Cardiac muscle cell (in vitro differentiated cells and primary cell): ENCODE results near the gene ADAMTSL2. TPM values are rescaled to one million over a fixed set of nuclear protein-coding genes. Genes with fewer than 3 reads are reported as not detected.

Experiments
- DNase-seq, 2 donors: peaks; one replicate each; pipeline versions ENCODE4 v3.0.0 to v3.0.0-alpha.2; 2010 to 2017; ENCODE audit warnings: low read depth in 1 of 2, low spot score in 1 of 2
- H3K27ac ChIP-seq: fragments of 200-600 bp; sonication (generic); 2 replicates; pipeline ENCODE4 v1.5.1; 2016
- H3K27me3 ChIP-seq: fragments of 200-600 bp; sonication (generic); 2 replicates; pipeline ENCODE4 v1.6.0; 2016; ENCODE audit warnings: control low read depth
- H3K36me3 ChIP-seq: fragments of 200-600 bp; sonication (generic); 2 replicates; pipeline ENCODE4 v1.5.1; 2016; ENCODE audit warnings: control low read depth
- H3K4me1 ChIP-seq: fragments of 200-600 bp; sonication (generic); 2 replicates; pipeline ENCODE4 v1.8.1; 2017; ENCODE audit warnings: low read depth, mild to moderate bottlenecking, mixed run types
- H3K4me3 ChIP-seq: fragments of 200-600 bp; sonication (generic); 2 replicates; pipeline ENCODE4 v1.5.1; 2016; ENCODE audit warnings: mild to moderate bottlenecking
- H3K9me3 ChIP-seq: fragments of 200-600 bp; sonication (generic); 2 replicates; pipeline ENCODE4 v1.5.1; 2017; ENCODE audit warnings: low read depth, mild to moderate bottlenecking, control low read depth
- CTCF ChIP-seq: IDR thresholded peaks from 2 replicates; pipeline ENCODE4 v1.5.1; 2012; ENCODE audit warnings: low read depth, mild to moderate bottlenecking, low read length
- polyA plus RNA-seq: library from polyadenylated mRNA; unstranded; fragments of >200 nt; fragmentation: Nextera tagmentation; extraction: Ambion mirVana; gene quantifications from 2 replicates; pipeline ENCODE4 v1.2.1, GENCODE V29; 2016
- total RNA-seq: library from RNA; depleted of rRNA; stranded (reverse); fragments of >200 nt; gene quantifications from 2 replicates; pipeline ENCODE4 v1.2.3, GENCODE V29; 2016

Gene ADAMTSL2
- total and polyA plus RNA-seq, 2 experiments from 2014 or later, result 18.4 to 27.2 TPM

- no peaks in the 10 kb centered on the region for H3K27me3 ChIP-seq
These were observed 42.6 kb downstream of the ADAMTSL2 start for GRCh38 chr9:133576875-133577736.

GRCh38 chr9:133577737-133578112 is 43.2 kb downstream of the ADAMTSL2 start:
- Histone ChIP-seq H3K4me1 (peaks cover 26% of the 10 kb centered on the region), H3K27ac (no peak overlapping the region), H3K27me3 (no peaks in the 10 kb centered on the region), H3K36me3 (no peaks in the 10 kb centered on the region), H3K4me3 (no peak overlapping the region), H3K9me3 (no peaks in the 10 kb centered on the region)
- no peak for DNase-seq
- no peak for TF ChIP-seq CTCF

More at GRCh38 chr9:133576875-133577736, 42.6 kb downstream of the ADAMTSL2 start:
- no peak overlapping the region for H3K4me3 ChIP-seq
- no peak overlapping the region for H3K27ac ChIP-seq
- DNase-seq, result peak in 1 of 2 donors; percentile 78
- peaks cover 23% of the 10 kb centered on the region for H3K4me1 ChIP-seq
- no peaks in the 10 kb centered on the region for H3K36me3 ChIP-seq
- no peaks in the 10 kb centered on the region for H3K9me3 ChIP-seq
- no peak for TF ChIP-seq CTCF

- TF ChIP-seq CTCF, result no peak
- Histone ChIP-seq H3K36me3 (no peaks in the 10 kb centered on the region), H3K9me3 (no peaks in the 10 kb centered on the region), H3K4me1 (peaks cover 26% of the 10 kb centered on the region), H3K4me3 (no peak overlapping the region), H3K27me3 (no peaks in the 10 kb centered on the region), H3K27ac (no peak overlapping the region)
- DNase-seq, result no peak
These were observed 44.3 kb downstream of the ADAMTSL2 start for GRCh38 chr9:133578524-133579441.

- Histone ChIP-seq H3K4me3 (no peak overlapping the region), H3K36me3 (no peaks in the 10 kb centered on the region), H3K9me3 (no peaks in the 10 kb centered on the region), H3K27me3 (no peaks in the 10 kb centered on the region), H3K27ac (no peak overlapping the region), H3K4me1 (peaks cover 30% of the 10 kb centered on the region)
- DNase-seq, result no peak
- no peak for TF ChIP-seq CTCF
These were observed 45.3 kb downstream of the ADAMTSL2 start for GRCh38 chr9:133579601-133580418.

- DNase-seq, result no peak
- Histone ChIP-seq H3K27ac (no peak overlapping the region), H3K4me3 (no peak overlapping the region), H3K36me3 (no peaks in the 10 kb centered on the region), H3K4me1 (peaks cover 36% of the 10 kb centered on the region), H3K27me3 (no peaks in the 10 kb centered on the region), H3K9me3 (no peaks in the 10 kb centered on the region)
- no peak for TF ChIP-seq CTCF
These were observed 45.9 kb downstream of the ADAMTSL2 start for GRCh38 chr9:133580419-133580738.
